Nephron progenitor cell (in vitro differentiated cells): ENCODE results near the gene DDI2.

Source experiments
- DNase-seq: peaks from one replicate; pipeline ENCODE4 v3.0.0; 2021
- H3K27ac Mint-ChIP-seq: 2 replicates; pipeline ENCODE4 v1.8.0; 2021; ENCODE audit warnings: mild to moderate bottlenecking, moderate library complexity, mixed read lengths
- H3K27me3 Mint-ChIP-seq: 2 replicates; pipeline ENCODE4 v1.8.0; 2021; ENCODE audit warnings: mild to moderate bottlenecking, low read depth, mixed read lengths; ENCODE audit not compliant: poor library complexity
- H3K36me3 Mint-ChIP-seq: 2 replicates; pipeline ENCODE4 v1.8.0; 2021; ENCODE audit warnings: low read depth, mixed read lengths
- H3K4me1 Mint-ChIP-seq: 2 replicates; pipeline ENCODE4 v1.8.0; 2021; ENCODE audit warnings: mixed read lengths
- H3K4me3 Mint-ChIP-seq: 2 replicates; pipeline ENCODE4 v1.8.0; 2021; ENCODE audit warnings: mild to moderate bottlenecking, moderate library complexity, mixed read lengths
- H3K9me3 Mint-ChIP-seq: 2 replicates; pipeline ENCODE4 v1.8.0; 2021; ENCODE audit warnings: mild to moderate bottlenecking, moderate library complexity, mixed read lengths
- TF ChIP-seq, protein P1 (sequence below): fragments of 200-600 bp; sonication (generic); IDR thresholded peaks from 2 replicates; pipeline ENCODE4 v1.5.0; 2021; ENCODE audit warnings: antibody characterized with exemption

The DDI2 gene

DNA sequence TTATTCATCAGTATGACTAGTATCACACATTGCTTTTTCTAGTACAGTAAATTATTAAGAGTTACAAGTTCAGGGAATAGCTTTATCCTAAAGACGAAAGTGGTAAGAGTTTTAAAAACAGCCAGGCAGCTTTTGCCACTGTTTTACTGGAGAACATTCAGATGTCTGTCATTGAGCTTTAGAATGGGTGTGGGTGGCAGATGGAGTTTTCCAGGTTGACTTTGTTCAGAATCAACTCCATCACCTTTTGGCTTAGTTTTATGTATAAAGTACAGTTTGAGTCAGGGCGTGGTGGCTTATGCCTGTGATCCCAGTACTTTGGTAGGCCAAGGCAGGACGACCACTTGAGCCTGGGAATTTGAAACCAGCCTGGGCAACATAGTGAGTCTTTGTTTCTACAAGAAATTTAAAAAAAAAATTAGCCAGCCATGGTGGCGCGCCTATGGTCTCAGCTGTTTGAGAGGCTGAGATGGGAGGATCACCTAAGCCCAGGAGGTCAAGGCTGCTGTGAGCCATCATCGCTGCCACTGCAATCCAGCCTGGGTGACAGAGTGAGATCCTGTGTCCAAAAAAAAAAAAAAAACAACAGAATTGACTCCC is 36.9 kb downstream of the DDI2 start:
- H3K27ac Mint-ChIP-seq: no peak overlapping the region
- H3K27me3 Mint-ChIP-seq: no peaks in the 10 kb centered on the region
- H3K9me3 Mint-ChIP-seq: no peaks in the 10 kb centered on the region
- no peak overlapping the region for H3K4me3 Mint-ChIP-seq
- no peaks in the 10 kb centered on the region for H3K4me1 Mint-ChIP-seq
- no peak for DNase-seq
- TF ChIP-seq, protein P1, sequence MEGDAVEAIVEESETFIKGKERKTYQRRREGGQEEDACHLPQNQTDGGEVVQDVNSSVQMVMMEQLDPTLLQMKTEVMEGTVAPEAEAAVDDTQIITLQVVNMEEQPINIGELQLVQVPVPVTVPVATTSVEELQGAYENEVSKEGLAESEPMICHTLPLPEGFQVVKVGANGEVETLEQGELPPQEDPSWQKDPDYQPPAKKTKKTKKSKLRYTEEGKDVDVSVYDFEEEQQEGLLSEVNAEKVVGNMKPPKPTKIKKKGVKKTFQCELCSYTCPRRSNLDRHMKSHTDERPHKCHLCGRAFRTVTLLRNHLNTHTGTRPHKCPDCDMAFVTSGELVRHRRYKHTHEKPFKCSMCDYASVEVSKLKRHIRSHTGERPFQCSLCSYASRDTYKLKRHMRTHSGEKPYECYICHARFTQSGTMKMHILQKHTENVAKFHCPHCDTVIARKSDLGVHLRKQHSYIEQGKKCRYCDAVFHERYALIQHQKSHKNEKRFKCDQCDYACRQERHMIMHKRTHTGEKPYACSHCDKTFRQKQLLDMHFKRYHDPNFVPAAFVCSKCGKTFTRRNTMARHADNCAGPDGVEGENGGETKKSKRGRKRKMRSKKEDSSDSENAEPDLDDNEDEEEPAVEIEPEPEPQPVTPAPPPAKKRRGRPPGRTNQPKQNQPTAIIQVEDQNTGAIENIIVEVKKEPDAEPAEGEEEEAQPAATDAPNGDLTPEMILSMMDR: no peak
- peaks cover 57% of the 10 kb centered on the region for H3K36me3 Mint-ChIP-seq

DNA sequence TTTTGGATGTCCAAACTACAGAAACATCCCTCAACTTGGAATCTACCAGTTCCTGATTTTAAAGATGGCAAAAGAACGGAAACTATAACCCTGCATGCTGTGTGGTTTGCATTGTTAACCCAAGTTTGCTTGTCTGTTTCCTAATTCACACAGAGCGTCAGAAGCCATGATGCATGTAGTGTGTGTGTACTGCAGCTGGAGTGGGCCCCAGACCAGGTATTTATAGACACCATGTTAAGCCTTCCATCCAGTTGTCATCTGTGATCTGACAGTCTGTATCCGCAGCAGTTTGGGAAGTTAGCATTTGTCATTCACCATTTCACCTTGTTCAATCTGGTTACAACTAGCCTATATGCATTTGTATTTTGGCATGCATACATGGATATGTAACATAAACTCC is 39.2 kb downstream of the DDI2 start:
- H3K4me3 Mint-ChIP-seq: no peak overlapping the region
- TF ChIP-seq, protein P1: no peak
- no peaks in the 10 kb centered on the region for H3K4me1 Mint-ChIP-seq
- no peak overlapping the region for H3K27ac Mint-ChIP-seq
- peaks cover 60% of the 10 kb centered on the region for H3K36me3 Mint-ChIP-seq
- no peaks in the 10 kb centered on the region for H3K27me3 Mint-ChIP-seq
- no peaks in the 10 kb centered on the region for H3K9me3 Mint-ChIP-seq
- DNase-seq: no peak

DNA sequence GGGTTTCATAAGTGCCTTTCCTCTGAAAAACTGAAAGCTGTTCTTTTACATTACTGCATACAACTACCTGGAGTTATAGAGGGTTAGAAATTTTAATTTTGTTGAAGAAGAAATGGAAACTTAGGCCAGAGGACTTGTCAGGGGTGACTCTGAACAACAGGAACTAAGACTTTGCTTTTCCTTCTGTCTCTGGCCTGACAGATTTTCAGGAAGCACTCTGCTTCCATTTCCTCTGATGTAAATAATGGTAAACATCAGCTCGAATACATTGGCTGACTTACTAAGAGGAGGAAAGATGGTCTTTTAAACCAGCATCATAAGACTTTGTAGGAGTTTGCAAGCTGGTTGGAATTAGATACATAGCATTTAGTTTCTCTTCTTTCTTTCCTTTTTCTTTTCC is 39.8 kb downstream of the DDI2 start:
- no peaks in the 10 kb centered on the region for H3K27me3 Mint-ChIP-seq
- no peaks in the 10 kb centered on the region for H3K4me1 Mint-ChIP-seq
- H3K4me3 Mint-ChIP-seq: no peak overlapping the region
- H3K36me3 Mint-ChIP-seq: peaks cover 60% of the 10 kb centered on the region
- no peaks in the 10 kb centered on the region for H3K9me3 Mint-ChIP-seq
- TF ChIP-seq, protein P1: no peak
- DNase-seq: no peak
- no peak overlapping the region for H3K27ac Mint-ChIP-seq

DNA sequence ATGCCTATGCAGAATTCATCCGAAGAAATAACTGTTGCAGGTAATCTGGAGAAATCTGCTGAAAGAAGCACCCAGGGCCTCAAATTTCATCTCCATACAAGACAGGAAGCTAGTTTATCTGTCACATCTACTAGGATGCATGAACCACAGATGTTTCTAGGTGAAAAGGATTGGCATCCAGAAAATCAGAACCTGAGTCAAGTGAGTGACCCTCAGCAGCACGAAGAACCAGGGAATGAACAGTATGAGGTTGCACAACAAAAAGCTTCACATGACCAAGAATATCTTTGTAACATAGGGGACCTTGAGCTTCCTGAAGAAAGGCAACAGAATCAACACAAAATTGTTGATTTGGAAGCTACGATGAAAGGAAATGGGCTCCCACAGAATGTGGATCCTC is 42.9 kb downstream of the DDI2 start:
- Mint-ChIP-seq H3K9me3 (no peaks in the 10 kb centered on the region), H3K36me3 (peaks cover 59% of the 10 kb centered on the region), H3K27me3 (no peaks in the 10 kb centered on the region), H3K4me3 (no peak overlapping the region), H3K27ac (no peak overlapping the region), H3K4me1 (no peaks in the 10 kb centered on the region)
- TF ChIP-seq, protein P1: no peak
- no peak for DNase-seq

DNA sequence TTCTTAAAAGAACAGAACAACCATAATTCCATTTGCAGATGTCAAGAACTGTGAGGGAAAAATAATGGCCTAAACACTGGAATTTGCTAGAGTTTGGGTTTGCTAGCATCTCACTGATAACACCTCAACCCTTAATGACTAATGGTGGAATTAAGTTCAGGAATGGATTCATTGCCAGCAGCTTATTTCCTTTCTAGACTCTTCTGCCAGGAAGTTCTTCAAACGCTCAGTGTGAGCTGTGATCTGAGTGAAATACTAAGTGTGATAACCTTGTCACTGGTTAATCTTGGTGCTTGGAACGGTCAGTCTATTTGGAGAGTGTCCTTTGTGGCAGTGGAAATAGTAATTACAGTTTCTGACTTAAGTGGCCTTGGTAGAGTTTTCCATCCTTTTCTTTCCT is 45.2 kb downstream of the DDI2 start:
- no peak for DNase-seq
- Mint-ChIP-seq H3K27ac (no peak overlapping the region), H3K27me3 (no peaks in the 10 kb centered on the region), H3K9me3 (no peaks in the 10 kb centered on the region), H3K4me3 (no peak overlapping the region), H3K36me3 (peaks cover 52% of the 10 kb centered on the region), H3K4me1 (no peaks in the 10 kb centered on the region)
- TF ChIP-seq, protein P1: no peak

DNA sequence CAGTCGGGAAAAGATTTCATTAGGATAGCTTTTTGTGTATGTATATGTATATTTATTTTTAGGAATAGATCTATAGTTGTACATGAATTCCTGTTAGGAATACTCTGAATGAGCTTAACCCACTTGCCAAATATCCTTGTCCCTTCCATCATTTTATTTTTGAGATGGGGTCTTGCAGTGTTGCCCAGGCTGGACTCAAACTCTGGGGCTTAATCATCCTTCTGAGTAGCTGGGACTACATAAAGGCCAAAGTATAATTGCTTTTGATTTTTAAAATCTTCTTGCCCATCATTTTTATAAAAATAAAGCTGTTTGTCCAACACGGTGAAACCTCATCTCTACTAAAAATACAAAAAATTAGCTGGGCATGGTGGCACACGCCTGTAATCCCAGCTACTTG is 46.7 kb downstream of the DDI2 start:
- no peak for DNase-seq
- no peaks in the 10 kb centered on the region for H3K4me1 Mint-ChIP-seq
- TF ChIP-seq, protein P1: no peak
- H3K27ac Mint-ChIP-seq: no peak overlapping the region
- H3K27me3 Mint-ChIP-seq: no peaks in the 10 kb centered on the region
- peaks cover 46% of the 10 kb centered on the region for H3K36me3 Mint-ChIP-seq
- no peak overlapping the region for H3K4me3 Mint-ChIP-seq
- H3K9me3 Mint-ChIP-seq: no peaks in the 10 kb centered on the region
